Choroid plexus epithelial cell (primary cell): ENCODE measurements around the gene AAMP.

Experiments used
- DNase-seq: peaks from one replicate; pipeline ENCODE4 v3.0.0-alpha.2; 2010; ENCODE audit warnings: low read depth
- H3K4me3 ChIP-seq: 2 replicates; pipeline ENCODE4 v1.5.1; 2011; ENCODE audit warnings: low read depth, mild to moderate bottlenecking, control low read depth, low read length, moderate library complexity
- CTCF ChIP-seq: conservative IDR thresholded peaks from 2 replicates; pipeline ENCODE4 v1.5.1; 2011; ENCODE audit warnings: low read depth, mild to moderate bottlenecking, control low read depth, inconsistent platforms, low read length, moderate library complexity

The AAMP gene

GRCh38 chr2:218218268-218219185, 51.4 kb downstream of the AAMP start:
- no peak for TF ChIP-seq CTCF
- H3K4me3 ChIP-seq: peak overlapping the region; percentile 97
- no peak for DNase-seq

- no peak for DNase-seq
- H3K4me3 ChIP-seq: peak overlapping the region; percentile 97
- TF ChIP-seq CTCF: no peak
These were observed 52.3 kb downstream of the AAMP start for GRCh38 chr2:218217360-218218267.

- no peak for TF ChIP-seq CTCF
- DNase-seq: peak; percentile 97
- H3K4me3 ChIP-seq: peak within 1 kb of the TSS; percentile 97
These were observed 53.1 kb downstream of the AAMP start, which contains the start of gene ARPC2 for GRCh38 chr2:218216674-218217359. Gene ARPC2 (plus strand): TSS chr2:218217189. CDS start chr2:218217471, 282 bp downstream.

- DNase-seq: no peak
- peak overlapping the region; percentile 97 for H3K4me3 ChIP-seq
- no peak for TF ChIP-seq CTCF
These were observed 53.6 kb downstream of the AAMP start for GRCh38 chr2:218216336-218216673.
